OCI-LY1 (cell line): Measurements from ENCODE around the gene TIMM50.
A peak's percentile ranks its signal among the peaks of the same experiment; 100 is the strongest.

Experiments
- H2AFZ ChIP-seq: fragments of 200-600 bp; sonication (generic), shearing (Covaris generic); 2 replicates; pipeline ENCODE4 v1.6.0; 2014; ENCODE audit warnings: antibody characterized with exemption, mild to moderate bottlenecking, low read length
- H3F3A ChIP-seq: fragments of 200-600 bp; sonication (generic), shearing (Covaris generic); 2 replicates; pipeline ENCODE4 v1.6.0; 2014; ENCODE audit warnings: mild to moderate bottlenecking, antibody characterized with exemption, low read length, moderate library complexity; ENCODE audit not compliant: insufficient read depth
- H3K27ac ChIP-seq: fragments of 200-600 bp; sonication (generic); 2 replicates; pipeline ENCODE4 v1.5.1; 2014; ENCODE audit warnings: low read length, mixed run types, mild to moderate bottlenecking, low read depth; ENCODE audit not compliant: poor library complexity, severe bottlenecking
- H3K27me3 ChIP-seq: fragments of 200-600 bp; sonication (generic); 2 replicates; pipeline ENCODE4 v1.6.0; 2014; ENCODE audit warnings: antibody characterized with exemption, mild to moderate bottlenecking, low read length, moderate library complexity; ENCODE audit not compliant: insufficient read depth
- H3K36me3 ChIP-seq: fragments of 200-600 bp; sonication (generic); 2 replicates; pipeline ENCODE4 v1.6.1; 2014; ENCODE audit warnings: mild to moderate bottlenecking, antibody characterized with exemption, low read length, moderate library complexity, mixed read lengths; ENCODE audit not compliant: insufficient read depth
- H3K4me1 ChIP-seq: fragments of 200-600 bp; sonication (generic); 2 replicates; pipeline ENCODE4 v1.5.1; 2014; ENCODE audit warnings: mild to moderate bottlenecking, low read length, moderate library complexity; ENCODE audit not compliant: insufficient read depth, severe bottlenecking
- H3K4me2 ChIP-seq: fragments of 200-600 bp; sonication (generic), shearing (Covaris generic); 2 replicates; pipeline ENCODE4 v1.6.1; 2014; ENCODE audit warnings: low read length
- H3K4me3 ChIP-seq: fragments of 200-600 bp; sonication (generic); 2 replicates; pipeline ENCODE4 v1.5.1; 2014; ENCODE audit warnings: low read length, low read depth, mild to moderate bottlenecking, mixed read lengths; ENCODE audit not compliant: poor library complexity, severe bottlenecking
- H3K79me2 ChIP-seq: fragments of 200-600 bp; shearing (Covaris generic); 2 replicates; pipeline ENCODE4 v1.6.1; 2016; ENCODE audit warnings: mixed run types, low read length, mixed read lengths; ENCODE audit not compliant: insufficient read depth
- H3K9ac ChIP-seq: fragments of 200-600 bp; sonication (generic), shearing (Covaris generic); 2 replicates; pipeline ENCODE4 v1.6.1; 2014; ENCODE audit warnings: mild to moderate bottlenecking, low read length, mixed read lengths
- H3K9me2 ChIP-seq: fragments of 200-600 bp; sonication (generic), shearing (Covaris generic); 2 replicates; pipeline ENCODE4 v1.6.1; 2014; ENCODE audit warnings: low read depth, mild to moderate bottlenecking, low read length, mixed read lengths
- H3K9me3 ChIP-seq: fragments of 200-600 bp; shearing (Covaris generic); 2 replicates; pipeline ENCODE4 v1.6.1; 2014; ENCODE audit warnings: low read length, mixed read lengths
- H4K20me1 ChIP-seq: fragments of 200-600 bp; sonication (generic), shearing (Covaris generic); 2 replicates; pipeline ENCODE4 v1.6.0; 2016; ENCODE audit warnings: mild to moderate bottlenecking, low read length; ENCODE audit not compliant: insufficient read depth
- CTCF ChIP-seq: fragments of 200-600 bp; sonication (generic), shearing (Covaris generic); IDR thresholded peaks from 2 replicates; pipeline ENCODE4 v1.5.1; 2017; ENCODE audit warnings: mild to moderate bottlenecking, antibody characterized with exemption, low read length, moderate library complexity, mixed read lengths
- EZH2 ChIP-seq: fragments of 200-600 bp; sonication (generic), shearing (Covaris generic); IDR thresholded peaks from 2 replicates; pipeline ENCODE4 v1.8.0; 2017; ENCODE audit warnings: borderline replicate concordance, mixed run types, mild to moderate bottlenecking, antibody characterized with exemption, low read length, moderate library complexity, mixed read lengths

The TIMM50 gene

GRCh38 chr19:39520541-39521484, 40.2 kb downstream of the TIMM50 start:
- Histone ChIP-seq H4K20me1 (no peaks in the 10 kb centered on the region), H3K9me3 (no peaks in the 10 kb centered on the region), H3K9ac (no peak overlapping the region), H3K4me2 (no peak overlapping the region), H3K4me3 (no peak overlapping the region), H3K36me3 (no peaks in the 10 kb centered on the region), H3K27me3 (0 out of 2 replicates have a peak, but pooled peaks cover 6% of the 10 kb centered on the region), H2AFZ (no peak overlapping the region), H3K9me2 (no peaks in the 10 kb centered on the region), H3F3A (no peaks in the 10 kb centered on the region), H3K79me2 (no peaks in the 10 kb centered on the region), H3K4me1 (peaks cover 36% of the 10 kb centered on the region), H3K27ac (no peak overlapping the region)
- TF ChIP-seq CTCF (no peak), EZH2 (no peak)

GRCh38 chr19:39524495-39524894, 43.9 kb downstream of the TIMM50 start:
- TF ChIP-seq CTCF (no peak), EZH2 (no peak)
- Histone ChIP-seq H3K4me1 (peaks cover 22% of the 10 kb centered on the region), H3K36me3 (no peaks in the 10 kb centered on the region), H3K79me2 (no peaks in the 10 kb centered on the region), H3K27me3 (no peaks in the 10 kb centered on the region), H3K4me3 (no peak overlapping the region), H2AFZ (no peak overlapping the region), H3F3A (no peaks in the 10 kb centered on the region), H4K20me1 (no peaks in the 10 kb centered on the region), H3K9ac (no peak overlapping the region), H3K9me2 (no peaks in the 10 kb centered on the region), H3K4me2 (no peak overlapping the region), H3K27ac (no peak overlapping the region), H3K9me3 (no peaks in the 10 kb centered on the region)

GRCh38 chr19:39525205-39525604, 44.6 kb downstream of the TIMM50 start:
- Histone ChIP-seq H3K4me3 (no peak overlapping the region), H3K27me3 (no peaks in the 10 kb centered on the region), H3K9me3 (no peaks in the 10 kb centered on the region), H3K36me3 (no peaks in the 10 kb centered on the region), H3F3A (no peaks in the 10 kb centered on the region), H4K20me1 (no peaks in the 10 kb centered on the region), H3K9me2 (no peaks in the 10 kb centered on the region), H3K4me1 (peaks cover 15% of the 10 kb centered on the region), H3K4me2 (no peak overlapping the region), H2AFZ (no peak overlapping the region), H3K27ac (no peak overlapping the region), H3K9ac (no peak overlapping the region), H3K79me2 (no peaks in the 10 kb centered on the region)
- no peak for TF ChIP-seq EZH2

GRCh38 chr19:39531834-39532232, 51.2 kb downstream of the TIMM50 start:
- Histone ChIP-seq H3K79me2 (peaks cover 15% of the 10 kb centered on the region), H3K9ac (peak overlapping the region; percentile 98), H3K4me2 (peak overlapping the region; percentile 99), H3K27me3 (no peaks in the 10 kb centered on the region), H3K4me1 (peaks cover 18% of the 10 kb centered on the region), H3K9me3 (no peaks in the 10 kb centered on the region), H3K4me3 (peak overlapping the region; percentile 93), H3F3A (no peaks in the 10 kb centered on the region), H3K27ac (peak overlapping the region; percentile 3), H3K36me3 (no peaks in the 10 kb centered on the region), H4K20me1 (no peaks in the 10 kb centered on the region), H3K9me2 (no peaks in the 10 kb centered on the region), H2AFZ (no peak overlapping the region)
- TF ChIP-seq EZH2 (no peak), CTCF (no peak)
